Neural cell (in vitro differentiated cells): ENCODE data around the gene SKIDA1. TPM values are rescaled to one million over a fixed set of nuclear protein-coding genes. Genes with fewer than 3 reads are reported as not detected.
"Not testable (repeated sequence)": the region's sequence is repeated elsewhere in the genome, so short reads cannot be mapped to it uniquely, and the experiment has no call there.

ENCODE experiments used
- H2AFZ ChIP-seq: fragments of 200-600, 300-800 bp; sonication (generic), shearing (Covaris generic); 2 replicates; pipeline ENCODE4 v1.6.0; 2014; ENCODE audit warnings: low read depth, mild to moderate bottlenecking, antibody characterized with exemption, low read length, moderate library complexity
- H3F3A ChIP-seq: fragments of 200-600 bp; shearing (Covaris generic); 2 replicates; pipeline ENCODE4 v1.6.1; 2016; ENCODE audit warnings: mild to moderate bottlenecking, moderate library complexity, mixed read lengths, antibody characterized with exemption, low read length; ENCODE audit not compliant: insufficient read depth, poor library complexity, severe bottlenecking
- H3K27ac ChIP-seq: fragments of 200-600, 300-800 bp; sonication (generic), shearing (Covaris generic); 2 replicates; pipeline ENCODE4 v1.5.1; 2014; ENCODE audit warnings: mild to moderate bottlenecking, low read length, moderate library complexity
- H3K27me3 ChIP-seq: fragments of 300-800, 200-600 bp; sonication (generic), shearing (Covaris generic); 2 replicates; pipeline ENCODE4 v1.6.0; 2014; ENCODE audit warnings: mild to moderate bottlenecking, low read depth, low read length, moderate library complexity; ENCODE audit not compliant: insufficient read depth
- H3K36me3 ChIP-seq: fragments of 300-800, 200-600 bp; sonication (generic), shearing (Covaris generic); 2 replicates; pipeline ENCODE4 v1.5.1; 2014; ENCODE audit warnings: mild to moderate bottlenecking, antibody characterized with exemption, low read length, moderate library complexity; ENCODE audit not compliant: insufficient read depth
- H3K4me2 ChIP-seq: fragments of 300-800, 200-600 bp; sonication (generic), shearing (Covaris generic); 2 replicates; pipeline ENCODE4 v1.6.0; 2014; ENCODE audit warnings: mild to moderate bottlenecking, low read length
- H3K4me3 ChIP-seq: fragments of 300-800, 200-600 bp; sonication (generic), shearing (Covaris generic); 2 replicates; pipeline ENCODE4 v1.5.1; 2014; ENCODE audit warnings: mild to moderate bottlenecking, low read length, moderate library complexity
- H3K79me2 ChIP-seq: fragments of 200-600 bp; shearing (Covaris generic); replicated peaks from 2 replicates; pipeline ENCODE4 v1.6.0; 2014; ENCODE audit warnings: mild to moderate bottlenecking, low read length, moderate library complexity; ENCODE audit not compliant: insufficient read depth
- H3K9ac ChIP-seq: fragments of 300-800, 200-600 bp; sonication (generic), shearing (Covaris generic); 2 replicates; pipeline ENCODE4 v1.6.1; 2016; ENCODE audit warnings: mild to moderate bottlenecking, low read length, mixed read lengths
- H3K9me2 ChIP-seq: fragments of 200-600 bp; shearing (Covaris generic); 2 replicates; pipeline ENCODE4 v1.6.1; 2016; ENCODE audit warnings: mild to moderate bottlenecking, low read length, mixed read lengths; ENCODE audit not compliant: insufficient read depth
- H3K9me3 ChIP-seq: fragments of 200-600, 300-800 bp; sonication (generic), shearing (Covaris generic); 2 replicates; pipeline ENCODE4 v1.6.1; 2016; ENCODE audit warnings: mild to moderate bottlenecking, mixed run types, low read length, moderate library complexity, mixed read lengths
- H4K20me1 ChIP-seq: fragments of 200-600 bp; shearing (Covaris generic); 2 replicates; pipeline ENCODE4 v1.6.1; 2016; ENCODE audit warnings: mild to moderate bottlenecking, mixed run types; ENCODE audit not compliant: insufficient read depth
- EP300 ChIP-seq: fragments of 450-650 bp; conservative IDR thresholded peaks from 2 replicates; pipeline ENCODE4 v1.6.1; 2014; ENCODE audit warnings: antibody characterized with exemption, mild to moderate bottlenecking, moderate library complexity; ENCODE audit not compliant: poor library complexity, severe bottlenecking
- EZH2 ChIP-seq: fragments of 200-600, 300-800 bp; shearing (Covaris generic), sonication (generic); IDR thresholded peaks from 2 replicates; pipeline ENCODE4 v1.6.1; 2014; ENCODE audit warnings: antibody characterized with exemption, low read length, borderline replicate concordance, mild to moderate bottlenecking; ENCODE audit not compliant: insufficient read depth, poor library complexity, severe bottlenecking
- MXI1 ChIP-seq: fragments of 450-650 bp; conservative IDR thresholded peaks from 2 replicates; pipeline ENCODE4 v1.6.1; 2014; ENCODE audit warnings: antibody characterized with exemption, mild to moderate bottlenecking; ENCODE audit not compliant: poor library complexity, severe bottlenecking
- POLR2AphosphoS5 ChIP-seq: IDR thresholded peaks from 2 replicates; pipeline ENCODE4 v1.6.1; 2012
- RAD21 ChIP-seq: fragments of 450-650 bp; conservative IDR thresholded peaks from 2 replicates; pipeline ENCODE4 v1.6.1; 2014; ENCODE audit warnings: antibody characterized with exemption, mild to moderate bottlenecking, moderate library complexity
- SMC3 ChIP-seq: fragments of 450-650 bp; conservative IDR thresholded peaks from 2 replicates; pipeline ENCODE4 v1.6.1; 2014; ENCODE audit warnings: antibody characterized with exemption, mild to moderate bottlenecking, moderate library complexity; ENCODE audit not compliant: poor library complexity
- TAF1 ChIP-seq: IDR thresholded peaks from 2 replicates; pipeline ENCODE4 v1.6.1; 2012; ENCODE audit warnings: low read depth
- polyA minus RNA-seq: library from RNA; depleted of rRNA, polyadenylated mRNA; stranded (reverse); fragments of >200 nt; gene quantifications from 2 replicates; pipeline ENCODE4 v1.2.3, GENCODE V29; 2014
- polyA plus RNA-seq: library from polyadenylated mRNA; depleted of rRNA; stranded (reverse); fragments of >200 nt; gene quantifications from 2 replicates; pipeline ENCODE4 v1.2.3, GENCODE V29; 2014
- TF ChIP-seq, protein P1 (sequence below): IDR thresholded peaks from 2 replicates; pipeline ENCODE4 v1.6.1; 2012; ENCODE audit warnings: borderline replicate concordance

The SKIDA1 gene
- 3.7 and 4.8 TPM in 2 replicates for polyA plus RNA-seq
- polyA minus RNA-seq = 27.6 and 31.9 TPM in 2 replicates

DNA sequence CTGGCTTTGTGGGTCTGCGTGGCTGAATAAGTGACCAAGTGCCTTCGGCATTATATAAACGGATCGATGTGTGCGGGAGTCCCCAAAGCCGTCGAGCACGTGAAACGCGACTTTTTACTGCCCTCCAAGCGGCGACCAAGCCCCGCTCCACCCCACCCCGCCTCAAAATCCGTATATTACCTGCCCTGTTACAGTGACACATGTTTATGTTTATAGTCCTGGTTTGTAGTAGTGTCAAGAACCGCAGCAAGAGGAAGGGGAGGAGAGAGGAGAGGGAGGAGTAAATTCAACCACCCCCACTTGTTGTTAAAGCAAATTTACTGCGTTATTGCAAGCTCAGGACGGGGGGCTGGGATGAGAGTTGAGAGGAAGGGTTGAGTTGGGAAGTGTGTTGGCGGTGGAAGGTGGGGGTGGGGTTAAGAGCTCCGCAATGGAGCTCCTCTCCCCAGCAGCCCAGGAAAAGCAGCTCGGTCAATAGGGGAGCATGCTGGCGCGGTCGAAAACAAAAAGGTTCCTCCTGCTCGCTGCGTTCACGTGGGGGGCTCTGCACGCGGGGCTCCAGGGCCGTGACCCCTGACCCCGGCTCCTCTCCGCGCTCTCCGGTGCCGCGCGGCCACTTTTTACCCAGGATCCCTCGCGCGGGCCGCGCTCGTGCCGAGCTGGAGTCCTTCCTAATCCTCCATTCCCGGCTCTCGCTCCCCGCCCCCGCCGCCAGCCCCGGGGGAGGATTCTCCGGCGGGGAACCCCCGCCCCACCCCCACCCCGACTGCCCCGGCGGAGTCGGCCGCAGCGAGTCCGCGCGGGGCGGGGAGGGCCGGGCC is at the start of gene SKIDA1:
Gene SKIDA1 (minus strand): TSS at position 316 of the 821 bp plus-strand sequence. CDS start 7,860 bp downstream, outside the sequence.
- no peaks in the 10 kb centered on the region for H4K20me1 ChIP-seq
- peak within 1 kb of the TSS; percentile 96 for H3K4me2 ChIP-seq
- peak within 1 kb of the TSS; percentile 71 for H3K9ac ChIP-seq
- H3F3A ChIP-seq = peaks cover 3% of the 10 kb centered on the region
- peaks cover 78% of the 10 kb centered on the region for H3K79me2 ChIP-seq
- TF ChIP-seq SMC3 (no peak), RAD21 (peak; percentile 8), TAF1 (no peak), EP300 (no peak), POLR2AphosphoS5 (peak; percentile 15), EZH2 (no peak)
- TF ChIP-seq, protein P1, sequence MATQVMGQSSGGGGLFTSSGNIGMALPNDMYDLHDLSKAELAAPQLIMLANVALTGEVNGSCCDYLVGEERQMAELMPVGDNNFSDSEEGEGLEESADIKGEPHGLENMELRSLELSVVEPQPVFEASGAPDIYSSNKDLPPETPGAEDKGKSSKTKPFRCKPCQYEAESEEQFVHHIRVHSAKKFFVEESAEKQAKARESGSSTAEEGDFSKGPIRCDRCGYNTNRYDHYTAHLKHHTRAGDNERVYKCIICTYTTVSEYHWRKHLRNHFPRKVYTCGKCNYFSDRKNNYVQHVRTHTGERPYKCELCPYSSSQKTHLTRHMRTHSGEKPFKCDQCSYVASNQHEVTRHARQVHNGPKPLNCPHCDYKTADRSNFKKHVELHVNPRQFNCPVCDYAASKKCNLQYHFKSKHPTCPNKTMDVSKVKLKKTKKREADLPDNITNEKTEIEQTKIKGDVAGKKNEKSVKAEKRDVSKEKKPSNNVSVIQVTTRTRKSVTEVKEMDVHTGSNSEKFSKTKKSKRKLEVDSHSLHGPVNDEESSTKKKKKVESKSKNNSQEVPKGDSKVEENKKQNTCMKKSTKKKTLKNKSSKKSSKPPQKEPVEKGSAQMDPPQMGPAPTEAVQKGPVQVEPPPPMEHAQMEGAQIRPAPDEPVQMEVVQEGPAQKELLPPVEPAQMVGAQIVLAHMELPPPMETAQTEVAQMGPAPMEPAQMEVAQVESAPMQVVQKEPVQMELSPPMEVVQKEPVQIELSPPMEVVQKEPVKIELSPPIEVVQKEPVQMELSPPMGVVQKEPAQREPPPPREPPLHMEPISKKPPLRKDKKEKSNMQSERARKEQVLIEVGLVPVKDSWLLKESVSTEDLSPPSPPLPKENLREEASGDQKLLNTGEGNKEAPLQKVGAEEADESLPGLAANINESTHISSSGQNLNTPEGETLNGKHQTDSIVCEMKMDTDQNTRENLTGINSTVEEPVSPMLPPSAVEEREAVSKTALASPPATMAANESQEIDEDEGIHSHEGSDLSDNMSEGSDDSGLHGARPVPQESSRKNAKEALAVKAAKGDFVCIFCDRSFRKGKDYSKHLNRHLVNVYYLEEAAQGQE = no peak
- H3K9me3 ChIP-seq = no peaks in the 10 kb centered on the region
- no peaks in the 10 kb centered on the region for H3K9me2 ChIP-seq
- H3K27ac ChIP-seq = peak within 1 kb of the TSS; percentile 67
- H3K36me3 ChIP-seq = no peaks in the 10 kb centered on the region
- peaks cover 22% of the 10 kb centered on the region for H3K27me3 ChIP-seq
- H3K4me3 ChIP-seq = peak within 1 kb of the TSS; percentile 65
- peak within 1 kb of the TSS; percentile 22 for H2AFZ ChIP-seq

DNA sequence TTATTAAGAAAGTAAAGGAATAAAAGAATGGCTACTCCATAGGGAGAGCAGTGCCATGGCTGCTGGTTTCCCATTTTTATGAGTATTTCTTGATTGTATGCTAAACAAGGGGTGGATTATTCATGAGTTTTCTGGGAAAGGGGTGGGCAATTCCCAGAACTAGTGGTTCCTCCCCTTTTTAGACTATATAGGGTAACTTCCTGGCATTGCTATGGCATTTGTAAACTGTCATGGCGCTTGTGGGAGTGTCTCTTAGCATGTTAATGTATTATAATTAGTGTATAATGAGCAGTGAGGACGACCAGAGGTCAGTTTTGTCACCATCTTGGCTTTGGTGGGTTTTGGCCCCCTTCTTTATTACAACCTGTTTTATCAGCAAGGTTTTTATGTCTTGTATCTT is 49.0 kb upstream of the SKIDA1 start:
- H3F3A ChIP-seq, H3K4me3 ChIP-seq, H3K9me2 ChIP-seq, H3K27ac ChIP-seq, H4K20me1 ChIP-seq, H2AFZ ChIP-seq, H3K27me3 ChIP-seq, H3K9ac ChIP-seq, H3K36me3 ChIP-seq, H3K9me3 ChIP-seq, H3K4me2 ChIP-seq: not testable (repeated sequence)
- peaks cover 58% of the 10 kb centered on the region for H3K79me2 ChIP-seq

DNA sequence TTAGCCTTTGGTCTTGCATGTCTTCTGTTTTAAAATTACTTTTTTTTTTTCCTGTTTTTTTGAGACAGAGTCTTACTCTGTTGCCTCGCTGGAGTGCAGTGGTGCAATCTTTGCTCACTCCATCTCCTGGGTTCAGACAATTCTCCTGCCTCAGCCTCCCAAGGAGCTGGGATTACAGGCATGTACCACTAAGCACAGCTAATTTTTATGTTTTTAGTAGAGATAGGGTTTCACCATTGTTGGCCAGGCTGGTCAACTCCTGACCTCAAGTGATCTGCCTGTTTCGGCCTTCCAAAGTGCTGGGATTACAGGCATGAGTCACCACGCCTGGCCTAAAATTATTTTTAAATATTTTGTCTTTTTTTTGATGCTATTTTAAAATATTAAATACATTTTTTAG is 47.1 kb upstream of the SKIDA1 start:
- Histone ChIP-seq H2AFZ (no peak overlapping the region), H3K27me3 (no peaks in the 10 kb centered on the region), H3K4me2 (no peak overlapping the region), H4K20me1 (no peaks in the 10 kb centered on the region), H3F3A (no peaks in the 10 kb centered on the region), H3K4me3 (no peak overlapping the region), H3K27ac (no peak overlapping the region), H3K9me2 (no peaks in the 10 kb centered on the region), H3K79me2 (peaks cover 61% of the 10 kb centered on the region), H3K9me3 (no peaks in the 10 kb centered on the region), H3K36me3 (peaks cover 4% of the 10 kb centered on the region), H3K9ac (no peak overlapping the region)
- no peak for TF ChIP-seq TAF1
- TF ChIP-seq, protein P1 = no peak
- no peak for TF ChIP-seq SMC3
- TF ChIP-seq MXI1 = no peak
